ENCODE results near the gene GMPS. TPM values are rescaled to one million over a fixed set of nuclear protein-coding genes. Genes with fewer than 3 reads are reported as not detected.

GMPS gene
- total and polyA plus RNA-seq, 10 of the 15 experiments (the other 5 are each of a cell fraction or from before 2014, with no cell fraction given) = 33.2 to 143 (median 79.0) TPM

- TF ChIP-seq PRDM15 (CRISPR knock-in tag; IDR thresholded peaks at IDR 0.05) = no peak
Observed at GRCh38 chr3:155876503-155876902, 6.1 kb downstream of the GMPS start (continued).

GRCh38 chr3:155880286-155880685 is 9.8 kb downstream of the GMPS start:
- H3K9ac ChIP-seq (ENCODE audit: control insufficient read depth, insufficient read depth, low read length) = no peak overlapping the region
- ChIA-PET SMC1A (ENCODE audit: uncharacterized antibody, unreplicated experiment) (interaction anchor here (0.8 kb wide), 1 partner anchor 10 kb away, joined by 4 read pairs; no protein-coding TSS in a partner anchor), CTCF (no interaction called here), RAD21 (ENCODE audit: unreplicated experiment) (no interaction called here), POLR2A (no interaction called here)
- H3K4me2 ChIP-seq (ENCODE audit: control insufficient read depth, insufficient read depth) = peak overlapping the region; percentile 2
- peaks cover 94% of the 10 kb centered on the region for H3K79me2 ChIP-seq (ENCODE audit: control insufficient read depth, insufficient read depth, low read length)
- no peaks in the 10 kb centered on the region; a peak in 1 of 4 replicates for H3K36me3 ChIP-seq (ENCODE audit: control insufficient read depth in 2 of 2, insufficient read depth in 2 of 2, low read length in 1 of 2)
- H3K4me1 ChIP-seq (ENCODE audit: control insufficient read depth, insufficient read depth, low read length) = peaks cover 8% of the 10 kb centered on the region
- FAIRE-seq (no peak), DNase-seq (ENCODE audit: low read depth, low spot score) (no peak), ATAC-seq (peak; percentile 79)
- intact Hi-C loops (cut with micrococcal nuclease; ENCODE audit: unreplicated experiment) = no loop called here
- H3K4me3 ChIP-seq = peak overlapping the region; percentile 15; the same call in 1 of the 2 replicates
- H2AFZ ChIP-seq (ENCODE audit: control insufficient read depth, low read depth, low read length) = no peak overlapping the region
- H4K20me1 ChIP-seq (ENCODE audit: control insufficient read depth, insufficient read depth) = no peaks in the 10 kb centered on the region
- no TSS peak for BruUV-seq (replicated peaks)
- H3K27ac ChIP-seq (ENCODE audit: control insufficient read depth, insufficient read depth) = no peak overlapping the region
- no peaks in the 10 kb centered on the region; the same call in 2 of the 3 replicates for H3K9me3 ChIP-seq (replicated peaks; ENCODE audit: control insufficient read depth, insufficient read depth, low read length)
- in situ Hi-C loops (cut with MboI) = no loop called here
- H3K27me3 ChIP-seq (replicated peaks in 1 of 2; ENCODE audit: control insufficient read depth in 2 of 2, insufficient read depth in 2 of 2, low read length in 1 of 2) = no peaks in the 10 kb centered on the region
- TF ChIP-seq CHD1 (IDR thresholded peaks at IDR 0.05; ENCODE audit: low read depth, low read length) = no peak
- TF ChIP-seq JUND (IDR thresholded peaks at IDR 0.05; ENCODE audit: low read depth, low read length) = no peak
- no peak for TF ChIP-seq HDAC2 (IDR thresholded peaks at IDR 0.05)
- no peak for TF ChIP-seq TBL1XR1 (IDR thresholded peaks at IDR 0.05; ENCODE audit: low read depth, low read length)
- TF ChIP-seq CEBPB (IDR thresholded peaks at IDR 0.05; ENCODE audit: borderline replicate concordance in 1 of 2, low read depth in 2 of 2, low read length in 2 of 2) = no peak
- no peak for TF ChIP-seq SP1 (IDR thresholded peaks at IDR 0.05; ENCODE audit: low read depth, low read length)
- TF ChIP-seq ASH2L (IDR thresholded peaks at IDR 0.05; ENCODE audit: borderline replicate concordance, low read depth) = no peak
- no peak for TF ChIP-seq IRF5 (IDR thresholded peaks at IDR 0.05; ENCODE audit: borderline replicate concordance)
- TF ChIP-seq ATF3 (IDR thresholded peaks at IDR 0.05; ENCODE audit: borderline replicate concordance, extremely low read depth, low read depth, low read length) = no peak
- no peak for TF ChIP-seq ETV6 (conservative IDR thresholded peaks at IDR 0.05 in 1 of 2, IDR thresholded peaks at IDR 0.05 in 1 of 2; ENCODE audit: borderline replicate concordance in 1 of 2, low read depth in 1 of 2)
- no peak for TF ChIP-seq SIN3A (IDR thresholded peaks at IDR 0.05; ENCODE audit: low read depth, low read length)
- TF ChIP-seq MEF2A (IDR thresholded peaks at IDR 0.05; ENCODE audit: insufficient read depth, low read depth, low read length) = no peak
- no peak for TF ChIP-seq HDGF (IDR thresholded peaks at IDR 0.05)
- no peak for TF ChIP-seq SRF (IDR thresholded peaks at IDR 0.05; ENCODE audit: low read depth in 2 of 2, low read length in 2 of 2)
- TF ChIP-seq BMI1 (IDR thresholded peaks at IDR 0.05; ENCODE audit: borderline replicate concordance) = no peak
- no peak for TF ChIP-seq IKZF1 (conservative IDR thresholded peaks at IDR 0.05)

All from GM12878 (cell line).